ENCODE results near the gene DUOXA2.

Gene DUOXA2

GRCh38 chr15:45106002-45106790 is 7.9 kb upstream of the DUOXA2 start:
- H3K79me2 ChIP-seq (ENCODE audit: low read length): no peaks in the 10 kb centered on the region
- H3K27ac ChIP-seq (ENCODE audit: low read length): no peak overlapping the region
- no peaks in the 10 kb centered on the region for H3K27me3 ChIP-seq (ENCODE audit: low read depth, low read length)
- H3K4me2 ChIP-seq (ENCODE audit: low read length): no peak overlapping the region
- no peak overlapping the region for H2AFZ ChIP-seq (ENCODE audit: low read depth, low read length)
- H3K4me1 ChIP-seq (ENCODE audit: low read length): no peaks in the 10 kb centered on the region
- no peaks in the 10 kb centered on the region for H3K9me3 ChIP-seq (ENCODE audit: insufficient read depth, low read length)
- no peaks in the 10 kb centered on the region for H4K20me1 ChIP-seq (ENCODE audit: insufficient read depth, low read length)
- H3K4me3 ChIP-seq (ENCODE audit: low read length): no peak overlapping the region
- no peak overlapping the region for H3K9ac ChIP-seq (ENCODE audit: low read length)
- TF ChIP-seq CTCF (IDR thresholded peaks at IDR 0.05; ENCODE audit: low read depth, low read length): no peak
- TF ChIP-seq EZH2phosphoT487 (IDR thresholded peaks at IDR 0.05; ENCODE audit: low read depth): no peak
- no peaks in the 10 kb centered on the region for H3K36me3 ChIP-seq (replicated peaks; ENCODE audit: low read depth, low read length)

- TF ChIP-seq CTCF (IDR thresholded peaks at IDR 0.05; ENCODE audit: low read depth, low read length): no peak
- TF ChIP-seq EZH2phosphoT487 (IDR thresholded peaks at IDR 0.05; ENCODE audit: low read depth): no peak
- no peaks in the 10 kb centered on the region for H3K9me3 ChIP-seq (ENCODE audit: insufficient read depth, low read length)
- no peaks in the 10 kb centered on the region for H3K79me2 ChIP-seq (ENCODE audit: low read length)
- no peaks in the 10 kb centered on the region for H3K27me3 ChIP-seq (ENCODE audit: low read depth, low read length)
- no peaks in the 10 kb centered on the region for H3K36me3 ChIP-seq (replicated peaks; ENCODE audit: low read depth, low read length)
- H3K9ac ChIP-seq (ENCODE audit: low read length): no peak overlapping the region
- H3K4me2 ChIP-seq (ENCODE audit: low read length): no peak overlapping the region
- H4K20me1 ChIP-seq (ENCODE audit: insufficient read depth, low read length): no peaks in the 10 kb centered on the region
- H3K27ac ChIP-seq (ENCODE audit: low read length): no peak overlapping the region
- no peak overlapping the region for H2AFZ ChIP-seq (ENCODE audit: low read depth, low read length)
- no peak overlapping the region for H3K4me3 ChIP-seq (ENCODE audit: low read length)
- no peaks in the 10 kb centered on the region for H3K4me1 ChIP-seq (ENCODE audit: low read length)
Measured at GRCh38 chr15:45107941-45108630, 6.0 kb upstream of the DUOXA2 start.

- no peaks in the 10 kb centered on the region for H3K79me2 ChIP-seq (ENCODE audit: low read length)
- no peaks in the 10 kb centered on the region for H4K20me1 ChIP-seq (ENCODE audit: insufficient read depth, low read length)
- H3K27me3 ChIP-seq (ENCODE audit: low read depth, low read length): no peaks in the 10 kb centered on the region
- TF ChIP-seq CTCF (IDR thresholded peaks at IDR 0.05; ENCODE audit: low read depth, low read length) (no peak), EZH2phosphoT487 (IDR thresholded peaks at IDR 0.05; ENCODE audit: low read depth) (no peak)
- H2AFZ ChIP-seq (ENCODE audit: low read depth, low read length): no peak overlapping the region
- no peaks in the 10 kb centered on the region for H3K36me3 ChIP-seq (replicated peaks; ENCODE audit: low read depth, low read length)
- no peaks in the 10 kb centered on the region for H3K4me1 ChIP-seq (ENCODE audit: low read length)
- no peaks in the 10 kb centered on the region for H3K9me3 ChIP-seq (ENCODE audit: insufficient read depth, low read length)
- no peak overlapping the region for H3K27ac ChIP-seq (ENCODE audit: low read length)
- H3K9ac ChIP-seq (ENCODE audit: low read length): no peak overlapping the region
- H3K4me3 ChIP-seq (ENCODE audit: low read length): no peak overlapping the region
- H3K4me2 ChIP-seq (ENCODE audit: low read length): no peak overlapping the region
Measured at GRCh38 chr15:45110256-45110820, 3.8 kb upstream of the DUOXA2 start.

Measured in OCI-LY3 (cell line).